ENCODE measurements around the gene AHI1. TPM values are rescaled to one million over a fixed set of nuclear protein-coding genes. Genes with fewer than 3 reads are reported as not detected.

AHI1 gene
- total and polyA plus RNA-seq, 2 of the 13 experiments (the other 11 are each of a cell fraction or from before 2014, with no cell fraction given) = 7.2 to 18.6 TPM

- H3K27ac ChIP-seq (ENCODE audit: extremely low read length, insufficient read depth, low read length) = no peak overlapping the region
- H2AFZ ChIP-seq (ENCODE audit: low read length) = no peak overlapping the region
- in situ Hi-C loops (cut with HindIII; ENCODE audit: extremely low pct_ligation_motif_present, low pct_unique_long_range_greater_than_20kb) (no loop called here), intact Hi-C loops (cut with micrococcal nuclease; ENCODE audit: unreplicated experiment) (no loop called here)
- ChIA-PET CTCF (ENCODE audit: low intra/inter-chr PET ratio, low total read pairs) (no interaction called here), POLR2A (no interaction called here)
- no peaks in the 10 kb centered on the region for H3K27me3 ChIP-seq (ENCODE audit: control insufficient read depth in 1 of 2, insufficient read depth in 2 of 2, low read length in 2 of 2)
- FAIRE-seq (no peak), DNase-seq (ENCODE audit: low spot score) (no peak), ATAC-seq (no peak)
- 92% methylated on average over 2 of the region's 2 CpGs for WGBS (ENCODE audit: low lambda C conversion rate)
- no peaks in the 10 kb centered on the region for H3K36me3 ChIP-seq (replicated peaks in 1 of 2; ENCODE audit: control insufficient read depth in 1 of 2, insufficient read depth in 2 of 2, low read length in 2 of 2)
- H3K4me2 ChIP-seq (ENCODE audit: low read depth, low read length) = no peak overlapping the region
- no peaks in the 10 kb centered on the region for H3K9me3 ChIP-seq (ENCODE audit: low read length)
- H3K4me1 ChIP-seq (ENCODE audit: insufficient read depth, low read length) = peaks cover 10% of the 10 kb centered on the region
- no peak overlapping the region for H3K4me3 ChIP-seq (replicated peaks in 1 of 3; ENCODE audit: insufficient read depth in 1 of 3, low read depth in 2 of 3, low read length in 3 of 3)
- TF ChIP-seq, protein P1, sequence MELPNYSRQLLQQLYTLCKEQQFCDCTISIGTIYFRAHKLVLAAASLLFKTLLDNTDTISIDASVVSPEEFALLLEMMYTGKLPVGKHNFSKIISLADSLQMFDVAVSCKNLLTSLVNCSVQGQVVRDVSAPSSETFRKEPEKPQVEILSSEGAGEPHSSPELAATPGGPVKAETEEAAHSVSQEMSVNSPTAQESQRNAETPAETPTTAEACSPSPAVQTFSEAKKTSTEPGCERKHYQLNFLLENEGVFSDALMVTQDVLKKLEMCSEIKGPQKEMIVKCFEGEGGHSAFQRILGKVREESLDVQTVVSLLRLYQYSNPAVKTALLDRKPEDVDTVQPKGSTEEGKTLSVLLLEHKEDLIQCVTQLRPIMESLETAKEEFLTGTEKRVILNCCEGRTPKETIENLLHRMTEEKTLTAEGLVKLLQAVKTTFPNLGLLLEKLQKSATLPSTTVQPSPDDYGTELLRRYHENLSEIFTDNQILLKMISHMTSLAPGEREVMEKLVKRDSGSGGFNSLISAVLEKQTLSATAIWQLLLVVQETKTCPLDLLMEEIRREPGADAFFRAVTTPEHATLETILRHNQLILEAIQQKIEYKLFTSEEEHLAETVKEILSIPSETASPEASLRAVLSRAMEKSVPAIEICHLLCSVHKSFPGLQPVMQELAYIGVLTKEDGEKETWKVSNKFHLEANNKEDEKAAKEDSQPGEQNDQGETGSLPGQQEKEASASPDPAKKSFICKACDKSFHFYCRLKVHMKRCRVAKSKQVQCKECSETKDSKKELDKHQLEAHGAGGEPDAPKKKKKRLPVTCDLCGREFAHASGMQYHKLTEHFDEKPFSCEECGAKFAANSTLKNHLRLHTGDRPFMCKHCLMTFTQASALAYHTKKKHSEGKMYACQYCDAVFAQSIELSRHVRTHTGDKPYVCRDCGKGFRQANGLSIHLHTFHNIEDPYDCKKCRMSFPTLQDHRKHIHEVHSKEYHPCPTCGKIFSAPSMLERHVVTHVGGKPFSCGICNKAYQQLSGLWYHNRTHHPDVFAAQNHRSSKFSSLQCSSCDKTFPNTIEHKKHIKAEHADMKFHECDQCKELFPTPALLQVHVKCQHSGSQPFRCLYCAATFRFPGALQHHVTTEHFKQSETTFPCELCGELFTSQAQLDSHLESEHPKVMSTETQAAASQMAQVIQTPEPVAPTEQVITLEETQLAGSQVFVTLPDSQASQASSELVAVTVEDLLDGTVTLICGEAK (IDR thresholded peaks at IDR 0.05) = no peak
- TF ChIP-seq, protein P1 (CRISPR knock-in tag; IDR thresholded peaks at IDR 0.05) = no peak
- no peak for TF ChIP-seq SMAD1 (CRISPR knock-in tag; IDR thresholded peaks at IDR 0.05; ENCODE audit: borderline replicate concordance, low read depth)
- no peak for TF ChIP-seq BCL6 (CRISPR knock-in tag; IDR thresholded peaks at IDR 0.05)
- no peak for TF ChIP-seq ZNF652 (CRISPR knock-in tag; IDR thresholded peaks at IDR 0.05; ENCODE audit: borderline replicate concordance, low read depth)
- TF ChIP-seq CBFB (CRISPR knock-in tag; IDR thresholded peaks at IDR 0.05) = no peak
- no peak for TF ChIP-seq ZNF333 (CRISPR knock-in tag; IDR thresholded peaks at IDR 0.05; ENCODE audit: borderline replicate concordance)
- TF ChIP-seq YEATS2 (CRISPR knock-in tag; IDR thresholded peaks at IDR 0.05; ENCODE audit: borderline replicate concordance) = no peak
- TF ChIP-seq ZNF883 (CRISPR knock-in tag; IDR thresholded peaks at IDR 0.05; ENCODE audit: not compliant biosample characterization) = no peak
- TF ChIP-seq ZNF770 (CRISPR knock-in tag; IDR thresholded peaks at IDR 0.05) = no peak
- no peak for TF ChIP-seq NAIF1 (CRISPR knock-in tag; IDR thresholded peaks at IDR 0.05; ENCODE audit: borderline replicate concordance)
- no peak for TF ChIP-seq ZNF121 (CRISPR knock-in tag; IDR thresholded peaks at IDR 0.05)
- no peak for TF ChIP-seq MTA1 (CRISPR knock-in tag; IDR thresholded peaks at IDR 0.05; ENCODE audit: borderline replicate concordance)
- H3K79me2 ChIP-seq (ENCODE audit: insufficient read depth, low read length) = no peaks in the 10 kb centered on the region
- H3K9ac ChIP-seq (ENCODE audit: insufficient read depth, low read depth, low read length) = no peak overlapping the region
- no TSS peak for BruUV-seq (replicated peaks)
- H4K20me1 ChIP-seq (ENCODE audit: insufficient read depth, low read length) = no peaks in the 10 kb centered on the region
Measured at GRCh38 chr6:135358985-135359384, 138.6 kb downstream of the AHI1 start.
